Left ventricle myocardium superior (tissue), 1 donor: ENCODE measurements around the gene PTCH2. TPM values are rescaled to one million over a fixed set of nuclear protein-coding genes. Genes with fewer than 3 reads are reported as not detected.
"Not testable (repeated sequence)": the region's sequence is repeated elsewhere in the genome, so short reads cannot be mapped to it uniquely, and the experiment has no call there.

Experiments used
- ATAC-seq: fragments of 200-7000 bp; cut with Tn5 transposase; one replicate; pipeline ENCODE4 v1.9.1; 2020; ENCODE audit warnings: mild to moderate bottlenecking, moderate library complexity
- DNase-seq: peaks from one replicate; pipeline ENCODE4 v3.0.0-alpha.2; 2020
- intact Hi-C: fragments of 100-400 bp; cut with micrococcal nuclease; formaldehyde crosslinking; loops from one replicate; pipeline ENCODE4 v1.11.0; 2022
- total RNA-seq: library from RNA; stranded (reverse); fragmentation: NEBNext Ultra II Directional; extraction: Animal tissue kit (Norgen Biotek cat#: 25700); gene quantifications from one replicate; pipeline ENCODE4 v1.2.1, GENCODE V29; 2021
- donor health status: DM: no; HTN: yes; CAD: no; lungs with severe emphysema.

Gene PTCH2
- total RNA-seq, 1 donor from 2014 or later, result 0.40 TPM

DNA sequence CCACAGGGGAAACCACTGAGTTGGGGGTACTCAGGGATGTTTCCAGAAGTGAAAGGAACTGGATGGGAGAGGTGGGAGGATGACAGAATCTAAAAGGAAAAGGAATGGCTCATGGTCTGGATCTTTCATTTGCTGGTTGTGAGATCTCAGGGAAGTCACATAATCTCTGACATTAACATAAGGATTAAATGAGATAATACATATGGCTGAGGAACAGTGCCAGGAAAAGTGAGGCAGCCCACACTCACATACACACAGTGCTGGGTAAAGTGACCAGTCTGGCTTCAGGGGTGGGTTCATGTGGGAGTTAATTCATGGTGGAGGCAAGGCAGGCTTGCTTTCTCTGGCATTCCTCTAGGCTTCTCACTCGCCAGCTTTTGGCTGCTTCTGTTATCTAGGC lies 3.9 kb upstream of the PTCH2 start:
- DNase-seq (no peak), ATAC-seq (no peak)
- intact Hi-C loops, result no loop called here

GRCh38 chr1:44842486-44842861 lies 579 bp downstream of the PTCH2 start:
- ATAC-seq (peak; percentile 7), DNase-seq (no peak)
- intact Hi-C loops, result no loop called here

- intact Hi-C loops, result no loop called here
- ATAC-seq (no peak), DNase-seq (no peak)
Observed at GRCh38 chr1:44839576-44839975, 3.5 kb downstream of the PTCH2 start.

GRCh38 chr1:44838294-44838693 lies 4.8 kb downstream of the PTCH2 start:
- intact Hi-C loops, DNase-seq, ATAC-seq: not testable (repeated sequence)

DNA sequence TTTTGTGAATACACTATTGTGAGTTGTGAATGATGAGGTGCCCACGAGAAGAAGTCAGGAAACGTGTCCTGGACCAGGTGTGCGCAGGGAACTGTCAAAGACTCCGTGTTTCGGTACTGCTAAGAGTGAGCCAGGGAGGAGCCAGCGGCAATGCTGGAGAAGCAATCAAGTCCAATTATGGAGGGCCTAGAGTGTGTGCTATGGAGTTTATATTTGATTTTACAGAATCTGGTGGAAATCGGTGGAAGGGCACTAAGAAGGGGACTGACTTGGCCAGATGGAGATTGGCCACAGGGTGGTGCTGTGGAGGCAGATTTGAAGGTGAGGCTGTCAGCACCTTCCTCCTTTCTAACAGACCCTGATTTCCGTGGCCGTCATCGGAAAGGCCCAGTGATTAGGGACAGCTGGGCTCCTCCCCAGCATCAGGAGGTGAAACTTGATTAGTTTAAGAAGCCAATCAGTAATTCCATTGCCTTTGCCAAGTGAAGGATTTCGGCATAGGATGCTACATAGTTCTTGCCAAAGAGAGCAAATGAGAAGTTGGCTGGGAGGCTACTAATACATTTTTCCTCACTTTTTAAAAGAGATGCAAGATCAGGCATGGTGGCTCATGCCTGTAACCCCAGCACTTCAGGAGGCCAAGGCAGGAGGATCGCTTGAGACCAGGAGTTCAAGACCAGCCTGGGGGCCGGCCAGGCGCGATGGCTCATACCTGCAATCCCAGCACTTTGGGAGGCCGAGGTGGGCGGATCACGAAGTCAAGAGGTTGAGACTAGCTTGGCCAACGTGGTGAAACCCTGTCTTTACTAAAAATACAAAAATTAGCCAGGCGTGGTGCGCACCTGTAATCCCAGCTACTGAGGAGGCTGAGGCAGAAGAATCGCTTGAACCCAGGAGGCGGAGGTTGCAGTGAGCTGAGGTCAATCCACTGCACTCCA lies 7.0 kb downstream of the PTCH2 start:
- ATAC-seq, result peak; percentile 87
- DNase-seq, result peak; percentile 90
- intact Hi-C loops, result no loop called here

GRCh38 chr1:44834328-44834727 lies 8.7 kb downstream of the PTCH2 start:
- ATAC-seq (no peak), DNase-seq (no peak)
- intact Hi-C loops, result no loop called here

- intact Hi-C loops, result no loop called here
- no peak for DNase-seq
- ATAC-seq, result no peak
Observed at GRCh38 chr1:44832056-44832705, 10.9 kb downstream of the PTCH2 start.

GRCh38 chr1:44831516-44831915 lies 11.5 kb downstream of the PTCH2 start:
- intact Hi-C loops, result no loop called here
- ATAC-seq (no peak), DNase-seq (no peak)

DNA sequence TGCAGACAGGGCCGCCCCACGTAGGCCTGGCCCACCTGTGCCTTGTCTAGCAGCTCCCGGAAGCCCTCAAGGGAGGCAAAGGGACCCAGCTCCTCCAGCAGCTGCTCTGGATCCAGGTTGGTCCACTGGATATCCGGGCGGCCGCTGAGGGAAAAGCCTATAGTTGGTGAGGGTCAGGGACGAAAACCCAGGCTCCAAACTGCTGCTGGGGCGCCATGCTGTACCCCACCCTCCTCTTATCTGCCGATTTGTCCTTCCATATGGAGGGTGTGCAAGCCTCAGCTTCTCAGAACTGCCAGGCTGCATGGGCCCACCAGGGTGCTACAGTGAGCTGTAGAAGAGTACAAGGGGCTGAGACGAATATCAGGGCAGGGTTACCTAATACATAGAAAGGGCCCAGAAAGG lies 12.2 kb downstream of the PTCH2 start:
- DNase-seq (no peak), ATAC-seq (no peak)
- intact Hi-C loops, result no loop called here

DNA sequence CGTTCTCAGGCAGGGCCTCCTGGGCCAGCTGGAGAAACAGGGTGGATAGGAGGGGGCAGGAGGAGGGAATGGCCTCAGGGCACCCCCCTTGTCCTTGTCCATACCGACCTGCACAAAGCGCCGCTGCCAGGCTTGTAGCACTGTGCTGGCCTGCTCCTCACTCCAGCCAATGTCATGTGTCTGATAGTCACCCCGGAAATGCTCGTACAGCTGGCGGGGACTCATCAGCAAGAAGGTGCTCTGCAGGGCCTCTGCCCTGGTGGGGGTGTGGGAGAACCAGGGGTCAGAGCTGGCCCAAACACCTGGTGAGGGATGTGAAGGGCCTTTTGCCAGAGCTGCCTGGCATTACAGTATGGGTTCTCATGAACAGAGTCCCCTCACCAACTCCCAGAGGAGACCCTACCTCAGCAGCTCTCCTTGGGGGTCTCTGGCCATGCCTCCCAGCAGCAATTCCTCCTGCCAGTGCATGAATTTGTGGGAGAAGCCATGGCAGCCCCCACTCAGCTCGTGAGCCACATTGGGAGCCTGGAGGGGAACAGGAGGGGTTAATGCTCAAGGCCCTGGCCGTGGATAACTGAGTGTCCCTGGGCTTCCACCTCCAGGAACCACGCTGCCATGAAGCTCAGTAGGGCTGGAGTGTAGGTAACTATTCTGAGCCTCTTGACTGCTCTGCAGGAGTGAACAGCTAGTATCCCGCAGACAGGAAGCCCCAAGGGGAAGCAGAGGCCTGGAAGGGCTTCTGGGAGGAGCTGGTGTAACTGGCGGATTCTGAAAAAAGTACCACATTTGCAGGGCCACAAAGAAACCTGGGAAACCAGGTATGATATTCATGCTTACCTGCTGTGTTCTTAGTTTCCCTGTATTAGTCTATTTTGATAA lies 13.3 kb downstream of the PTCH2 start:
- intact Hi-C loops, result no loop called here
- DNase-seq, result no peak
- ATAC-seq, result no peak

DNA sequence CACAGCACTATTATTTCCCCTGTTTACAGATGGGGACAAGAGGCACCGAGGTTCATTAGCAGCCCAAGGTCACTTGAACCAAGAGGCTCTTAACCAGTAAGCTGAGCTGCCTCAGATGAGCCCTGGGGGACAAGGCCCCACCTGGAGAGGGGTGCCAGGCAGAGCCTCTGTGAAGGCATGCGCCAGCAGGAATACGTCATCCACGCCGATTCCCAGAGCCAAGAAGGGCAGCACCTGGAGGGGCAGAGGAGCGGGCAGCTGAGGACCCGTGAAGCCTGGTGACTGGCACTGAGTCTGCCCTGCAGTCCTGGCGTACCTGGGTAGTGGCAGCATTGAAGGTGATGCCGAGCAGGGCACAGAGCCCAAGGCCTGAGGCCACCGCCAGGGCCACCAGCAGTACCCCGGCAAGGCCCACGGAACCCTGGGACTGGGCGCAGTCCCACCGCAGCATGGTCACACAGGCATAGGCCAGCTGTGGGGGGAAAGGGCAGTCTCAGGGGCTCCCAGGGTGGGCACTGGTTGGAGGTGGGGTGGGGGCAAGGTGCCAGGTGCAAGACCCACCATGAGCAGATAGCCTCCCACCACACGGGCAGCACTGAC lies 14.1 kb downstream of the PTCH2 start:
- intact Hi-C loops, result no loop called here
- DNase-seq (no peak), ATAC-seq (no peak)

GRCh38 chr1:44828003-44828651 lies 14.9 kb downstream of the PTCH2 start:
- no peak for DNase-seq
- no peak for ATAC-seq
- intact Hi-C loops, result no loop called here

DNA sequence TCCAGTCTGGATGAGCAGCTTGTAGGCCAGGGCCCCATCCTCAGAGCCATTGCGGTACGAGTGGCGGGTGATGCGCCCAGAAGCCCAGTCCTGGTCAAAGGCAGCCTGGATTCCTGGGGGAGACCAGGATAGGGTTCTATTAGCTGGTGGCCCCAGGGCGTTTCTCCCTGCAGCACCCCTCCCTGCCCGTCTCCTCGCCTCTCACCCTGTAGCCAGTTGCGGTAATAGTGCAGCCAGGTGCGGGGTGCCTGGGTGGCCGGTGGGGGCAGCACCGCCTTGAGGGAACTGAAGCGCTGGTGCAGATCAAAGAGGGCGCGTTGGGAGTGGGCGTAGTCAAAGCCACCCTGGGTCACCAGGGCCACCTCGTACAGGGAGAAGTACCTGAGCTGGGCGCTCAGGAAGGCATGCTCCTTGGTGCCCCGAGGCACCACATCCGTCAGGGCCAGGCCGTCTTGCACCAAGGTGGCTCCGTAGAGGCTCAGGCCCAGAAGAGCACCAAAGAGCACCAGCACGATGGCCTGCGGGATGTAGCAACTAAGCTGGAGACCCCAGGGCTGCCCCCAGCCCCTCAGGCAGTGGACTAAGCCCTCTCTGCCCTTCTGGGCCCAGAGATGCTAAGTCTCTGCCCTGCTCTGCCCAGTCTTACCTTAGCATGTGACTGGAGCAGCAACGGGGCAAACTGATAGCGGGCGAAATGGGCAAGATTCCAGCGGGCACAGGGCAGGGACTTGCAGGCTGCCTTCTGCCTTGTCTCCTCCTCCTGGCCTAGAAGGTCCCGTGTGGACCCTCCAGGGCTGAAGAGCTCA lies 15.7 kb downstream of the PTCH2 start:
- no peak for DNase-seq
- ATAC-seq, result no peak
- intact Hi-C loops, result no loop called here

GRCh38 chr1:44826375-44827196 lies 16.5 kb downstream of the PTCH2 start:
- peak; percentile 80 for DNase-seq
- intact Hi-C loops, result no loop called here
- peak; percentile 86 for ATAC-seq

DNA sequence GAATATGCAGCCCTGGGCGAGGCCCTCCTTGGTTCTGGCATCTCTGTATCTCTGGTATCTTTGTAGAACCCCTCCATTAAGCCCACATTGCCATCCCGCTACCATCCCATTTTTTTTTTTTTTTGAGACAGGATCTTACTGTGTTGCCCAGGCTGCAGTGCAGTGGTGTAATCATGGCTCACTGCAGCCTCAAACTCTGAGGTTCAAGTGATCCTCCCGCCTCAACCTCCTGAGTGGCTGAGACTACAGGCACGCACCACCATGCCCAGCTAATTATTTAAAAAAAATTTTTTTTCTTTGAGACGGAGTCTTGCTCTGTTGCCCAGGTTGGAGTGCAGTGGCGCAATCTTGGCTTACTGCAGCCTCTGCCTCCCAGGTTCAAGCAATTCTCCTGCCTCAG lies 18.7 kb downstream of the PTCH2 start:
- intact Hi-C loops, ATAC-seq, DNase-seq: not testable (repeated sequence)

DNA sequence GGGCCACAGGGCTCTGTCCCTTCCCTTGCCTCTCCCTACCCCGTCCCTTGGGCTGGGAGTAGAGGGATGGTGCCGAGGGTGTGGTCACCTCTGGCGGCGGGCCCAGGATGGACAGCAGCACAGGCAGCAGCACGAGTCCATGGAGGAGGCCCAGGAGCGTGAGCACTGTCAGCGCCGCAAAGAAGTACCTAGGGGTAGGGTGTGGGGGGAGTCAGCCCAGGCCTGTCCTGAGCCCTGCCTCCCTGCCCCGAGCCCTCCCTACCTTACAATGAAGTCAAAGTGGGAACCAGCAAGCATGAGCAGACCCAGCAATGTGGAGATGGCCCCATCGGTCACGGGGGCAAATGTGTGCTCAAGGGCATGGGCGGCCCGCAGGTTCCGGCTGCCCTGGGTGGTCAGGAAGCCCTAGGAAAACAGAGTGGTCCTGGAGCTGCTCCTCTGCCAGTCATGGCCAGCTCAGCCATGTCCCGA lies 20.0 kb downstream of the PTCH2 start:
- ATAC-seq, result no peak
- no peak for DNase-seq
- intact Hi-C loops, result no loop called here

- ATAC-seq (no peak), DNase-seq (no peak)
Observed at GRCh38 chr1:44822131-44822701, 20.8 kb downstream of the PTCH2 start.

More at GRCh38 chr1:44822131-44822701, 20.8 kb downstream of the PTCH2 start:
- intact Hi-C loops, result no loop called here
